Sigmoid colon (tissue), 7 donors: ENCODE measurements around the gene TBC1D22A. TPM values are rescaled to one million over a fixed set of nuclear protein-coding genes. Genes with fewer than 3 reads are reported as not detected.

Source experiments
- DNase-seq: peaks from one replicate; pipeline ENCODE4 v3.0.0-alpha.2; 2019
- H3K27ac ChIP-seq, 4 donors: fragments of 200-600 bp; sonication (generic); one replicate each; pipeline ENCODE4 v1.5.1; 2016 to 2019; ENCODE audit warnings: mild to moderate bottlenecking in 1 of 4
- H3K27me3 ChIP-seq, 3 donors: fragments of 200-600 bp; sonication (generic); one replicate each; pipeline ENCODE4 v1.5.1; 2019; ENCODE audit warnings: mild to moderate bottlenecking in 1 of 3
- H3K36me3 ChIP-seq, 4 donors: fragments of 200-600 bp; sonication (generic); one replicate each; pipeline ENCODE4 v1.5.1; 2016 to 2019
- H3K4me1 ChIP-seq, 4 donors: fragments of 200-600 bp; sonication (generic); one replicate each; pipeline ENCODE4 v1.5.1; 2017 to 2019
- H3K4me3 ChIP-seq, 4 donors: fragments of 200-600 bp; sonication (generic); one replicate each; pipeline ENCODE4 v1.5.1; 2017 to 2019; ENCODE audit warnings: mild to moderate bottlenecking in 2 of 4, moderate library complexity in 1 of 4
- H3K9me3 ChIP-seq, 4 donors: fragments of 200-600 bp in 3 of 4; sonication (generic) in 3 of 4; one replicate each; pipeline versions ENCODE4 v1.5.1 to v1.6.1; 2013 to 2019
- EP300 ChIP-seq, 4 donors: sonication (generic); formaldehyde crosslinking; IDR thresholded peaks; one replicate each; pipeline ENCODE4 v1.6.1; 2017; ENCODE audit warnings: antibody characterized with exemption in 4 of 4
- POLR2A ChIP-seq, 2 donors: fragments of 450-650 bp; IDR thresholded peaks; one replicate each; pipeline ENCODE4 v1.6.1; 2016; ENCODE audit warnings: antibody characterized with exemption in 2 of 2, mild to moderate bottlenecking in 2 of 2, moderate library complexity in 2 of 2
- POLR2AphosphoS5 ChIP-seq, 4 donors: sonication (generic); formaldehyde crosslinking; IDR thresholded peaks; one replicate each; pipeline ENCODE4 v1.6.1; 2017; ENCODE audit warnings: antibody characterized with exemption in 4 of 4
- WGBS, 2 donors: extraction: QIAGEN DNeasy Blood & Tissue Kit; methylation state at CpG; one replicate each; pipeline ENCODE4 v1.1.7; 2013; 5-methylcytosine and 5-hydroxymethylcytosine counted together
- intact Hi-C: fragments of 100-400 bp; cut with DNase I; formaldehyde crosslinking; loops from one replicate; pipeline ENCODE4 v1.15.1; 2023
- polyA plus RNA-seq, 3 donors: library from polyadenylated mRNA; stranded (reverse); fragments of 200-250 nt; gene quantifications; one replicate each; pipeline ENCODE4 v1.2.3, GENCODE V29; 2013
- total RNA-seq, 4 donors: library from RNA; depleted of rRNA; stranded (reverse); fragments of >200 nt; gene quantifications; one replicate each; pipeline ENCODE4 v1.1.0, GENCODE V29; 2016
- TF ChIP-seq, protein P1 (sequence below), 4 experiments: fragments of 450-650 bp in 3 of 4; fragments of 200-600 bp in 1 of 4; IDR thresholded peaks; one replicate each; pipeline ENCODE4 v1.5.1; 2016 to 2019; ENCODE audit warnings: antibody characterized with exemption in 4 of 4, mild to moderate bottlenecking in 3 of 4, moderate library complexity in 2 of 4
- donor health status: healthy with polysubstance abuse.
- donor health status: Bipolar disorder and iron deficiency.
- donor health status: healthy.

TBC1D22A gene
- total and polyA plus RNA-seq, 7 donors: 13.6 to 34.6 (median 14.3) TPM

DNA sequence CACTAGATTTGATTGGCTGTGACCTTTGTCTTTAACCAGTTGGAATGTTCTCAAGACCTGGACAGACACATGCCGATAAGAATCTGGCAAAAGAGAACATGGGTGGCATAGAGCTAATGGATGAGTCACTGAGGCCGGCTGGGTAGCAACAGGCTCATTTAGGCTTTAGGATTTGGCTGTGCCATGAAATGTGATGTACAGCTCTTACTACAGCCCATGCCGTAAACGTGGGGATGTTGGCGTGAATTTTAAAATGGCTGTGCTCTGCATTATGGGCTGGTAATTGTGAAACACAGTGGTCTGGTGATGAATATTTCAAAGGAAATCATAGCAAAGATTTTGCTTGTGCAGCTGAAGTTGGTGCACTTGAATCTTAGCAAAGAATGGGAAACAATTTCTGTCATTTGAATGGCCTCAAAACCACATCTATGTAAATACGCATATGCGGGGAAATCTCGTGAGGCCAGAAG is 332.4 kb downstream of the TBC1D22A start:
- Histone ChIP-seq H3K4me3 (no peak overlapping the region), H3K4me1 (peaks cover 0 to 19% (median 12%) of the 10 kb centered on the region in 4 donors), H3K27me3 (no peaks in the 10 kb centered on the region), H3K9me3 (no peaks in the 10 kb centered on the region), H3K36me3 (no peaks in the 10 kb centered on the region), H3K27ac (no peak overlapping the region)
- no peak for TF ChIP-seq EP300 (IDR thresholded peaks at IDR 0.05)
- no peak for TF ChIP-seq POLR2A (IDR thresholded peaks at IDR 0.05)
- TF ChIP-seq POLR2AphosphoS5 (IDR thresholded peaks at IDR 0.05): no peak
- TF ChIP-seq, protein P1, sequence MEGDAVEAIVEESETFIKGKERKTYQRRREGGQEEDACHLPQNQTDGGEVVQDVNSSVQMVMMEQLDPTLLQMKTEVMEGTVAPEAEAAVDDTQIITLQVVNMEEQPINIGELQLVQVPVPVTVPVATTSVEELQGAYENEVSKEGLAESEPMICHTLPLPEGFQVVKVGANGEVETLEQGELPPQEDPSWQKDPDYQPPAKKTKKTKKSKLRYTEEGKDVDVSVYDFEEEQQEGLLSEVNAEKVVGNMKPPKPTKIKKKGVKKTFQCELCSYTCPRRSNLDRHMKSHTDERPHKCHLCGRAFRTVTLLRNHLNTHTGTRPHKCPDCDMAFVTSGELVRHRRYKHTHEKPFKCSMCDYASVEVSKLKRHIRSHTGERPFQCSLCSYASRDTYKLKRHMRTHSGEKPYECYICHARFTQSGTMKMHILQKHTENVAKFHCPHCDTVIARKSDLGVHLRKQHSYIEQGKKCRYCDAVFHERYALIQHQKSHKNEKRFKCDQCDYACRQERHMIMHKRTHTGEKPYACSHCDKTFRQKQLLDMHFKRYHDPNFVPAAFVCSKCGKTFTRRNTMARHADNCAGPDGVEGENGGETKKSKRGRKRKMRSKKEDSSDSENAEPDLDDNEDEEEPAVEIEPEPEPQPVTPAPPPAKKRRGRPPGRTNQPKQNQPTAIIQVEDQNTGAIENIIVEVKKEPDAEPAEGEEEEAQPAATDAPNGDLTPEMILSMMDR (IDR thresholded peaks at IDR 0.05): no peak
- DNase-seq: no peak
- 89% methylated on average over 8 of the region's 8 CpGs for WGBS, 2 donors
- intact Hi-C loops: no loop called here

DNA sequence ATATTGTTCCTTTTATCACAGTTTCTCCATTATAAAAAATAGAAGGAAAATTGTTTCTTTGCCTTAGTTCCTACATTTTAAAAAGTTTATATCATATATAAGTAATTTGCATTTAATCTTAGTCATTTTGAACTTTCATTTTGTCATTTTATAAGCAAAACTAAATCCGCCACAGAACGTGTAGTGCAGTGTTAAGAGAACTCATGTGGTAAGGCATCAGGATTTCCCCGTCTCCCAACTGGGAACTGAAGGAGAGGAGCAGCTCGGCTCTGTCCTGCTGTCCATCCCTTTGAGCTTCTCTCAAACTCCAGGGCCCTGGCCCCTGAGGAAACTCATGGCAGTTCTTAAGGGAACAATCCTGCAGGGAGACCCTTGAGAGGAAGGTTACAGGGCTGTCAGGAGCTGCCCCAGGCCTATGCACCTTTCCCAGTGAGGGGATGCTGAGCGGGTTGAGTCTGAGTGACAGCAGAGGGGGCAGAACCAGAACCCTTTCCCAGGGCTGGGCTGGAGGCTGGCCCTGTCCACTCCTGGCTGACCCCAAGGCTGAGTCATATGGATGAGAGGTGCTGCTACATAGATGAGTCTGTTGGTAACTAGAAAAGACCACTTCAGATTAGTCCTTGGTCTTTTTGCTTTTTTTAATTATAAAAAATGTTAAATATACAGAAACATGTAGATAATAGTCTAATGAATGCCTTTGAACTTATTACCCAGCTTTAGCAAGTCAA is 333.1 kb downstream of the TBC1D22A start:
- H3K4me1 ChIP-seq: peaks cover 0 to 12% (median 7%) of the 10 kb centered on the region in 4 donors
- no peak overlapping the region for H3K4me3 ChIP-seq
- H3K36me3 ChIP-seq: no peaks in the 10 kb centered on the region
- no peak overlapping the region for H3K27ac ChIP-seq
- DNase-seq: no peak
- intact Hi-C loops: no loop called here
- no peaks in the 10 kb centered on the region for H3K27me3 ChIP-seq
- 70 to 91% methylated on average over 5 of the region's 5 CpGs for WGBS, 2 donors
- no peaks in the 10 kb centered on the region for H3K9me3 ChIP-seq
- TF ChIP-seq EP300 (IDR thresholded peaks at IDR 0.05) (no peak), POLR2A (IDR thresholded peaks at IDR 0.05) (no peak), POLR2AphosphoS5 (IDR thresholded peaks at IDR 0.05) (no peak)
- TF ChIP-seq, protein P1 (IDR thresholded peaks at IDR 0.05): no peak

DNA sequence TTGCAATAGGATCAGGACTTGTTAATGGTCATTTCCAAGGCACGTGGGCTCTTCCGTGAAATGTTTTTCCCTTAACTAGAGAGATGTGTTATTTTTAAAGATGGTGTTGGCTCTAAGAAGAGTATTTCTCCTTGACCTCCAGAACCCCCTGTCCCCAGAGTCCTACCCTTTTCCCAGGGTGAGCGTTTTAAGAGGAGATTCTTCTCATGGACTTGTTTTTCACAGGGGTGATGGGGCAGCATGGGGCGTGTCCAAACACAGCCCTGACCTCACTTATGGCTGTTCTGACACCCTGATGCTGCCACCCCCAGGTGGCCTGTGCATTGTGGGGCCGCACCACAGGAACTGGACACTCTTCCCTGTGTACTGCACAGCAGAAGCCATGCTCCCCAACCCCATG is 335.7 kb downstream of the TBC1D22A start:
- H3K9me3 ChIP-seq: no peaks in the 10 kb centered on the region
- H3K36me3 ChIP-seq: no peaks in the 10 kb centered on the region
- H3K27ac ChIP-seq: no peak overlapping the region
- no peaks in the 10 kb centered on the region for H3K4me1 ChIP-seq
- TF ChIP-seq EP300 (IDR thresholded peaks at IDR 0.05): no peak
- TF ChIP-seq, protein P1 (IDR thresholded peaks at IDR 0.05): no peak
- TF ChIP-seq POLR2AphosphoS5 (IDR thresholded peaks at IDR 0.05): no peak
- TF ChIP-seq POLR2A (IDR thresholded peaks at IDR 0.05): no peak
- DNase-seq: no peak
- H3K4me3 ChIP-seq: no peak overlapping the region
- H3K27me3 ChIP-seq: no peaks in the 10 kb centered on the region
- intact Hi-C loops: no loop called here
- WGBS, 2 donors: 92 to 96% methylated on average over 5 of the region's 5 CpGs

DNA sequence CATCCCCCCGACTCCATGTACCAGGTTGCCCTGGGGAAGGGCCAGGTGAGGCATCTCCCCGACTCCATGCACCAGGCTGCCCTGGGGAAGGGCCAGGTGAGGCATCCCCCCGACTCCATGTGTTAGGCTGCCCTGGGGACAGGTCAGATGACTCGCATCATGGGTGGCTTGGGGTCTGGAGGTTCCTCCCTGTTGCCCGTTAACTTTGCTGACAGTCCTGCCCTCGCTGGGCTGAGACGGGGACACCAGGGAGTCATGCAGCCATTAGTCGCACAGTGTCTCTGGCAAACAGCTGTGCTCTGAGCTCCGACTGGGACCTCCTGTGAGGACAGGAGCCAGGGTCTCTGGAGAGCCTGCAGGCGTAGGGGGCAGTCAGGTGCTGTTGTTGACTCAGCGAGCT is 336.1 kb downstream of the TBC1D22A start:
- TF ChIP-seq, protein P1 (IDR thresholded peaks at IDR 0.05): no peak
- TF ChIP-seq POLR2A (IDR thresholded peaks at IDR 0.05): no peak
- no peak for TF ChIP-seq POLR2AphosphoS5 (IDR thresholded peaks at IDR 0.05)

More for the DNA sequence above, 336.1 kb downstream of the TBC1D22A start:
- Histone ChIP-seq H3K9me3 (no peaks in the 10 kb centered on the region), H3K36me3 (no peaks in the 10 kb centered on the region), H3K4me3 (no peak overlapping the region), H3K4me1 (no peaks in the 10 kb centered on the region), H3K27me3 (no peaks in the 10 kb centered on the region), H3K27ac (no peak overlapping the region)
- 95 to 97% methylated on average over 11 of the region's 11 CpGs for WGBS, 2 donors
- DNase-seq: no peak
- intact Hi-C loops: no loop called here
